Keratinocyte (primary cell): ENCODE data around the gene ADRM1. TPM values are rescaled to one million over a fixed set of nuclear protein-coding genes. Genes with fewer than 3 reads are reported as not detected.

Source experiments
- DNase-seq: peaks from one replicate; pipeline ENCODE4 v3.0.0-alpha.2; 2011; ENCODE audit warnings: low read depth, missing footprints, low spot score
- FAIRE-seq: peaks from 2 replicates; lab custom pipeline; 2011; peaks lifted over from hg19 to GRCh38; lab: Jason Lieb, UNC
- H2AFZ ChIP-seq: 2 replicates; pipeline ENCODE4 v1.6.0; 2012; ENCODE audit warnings: low read length, control low read depth, inconsistent platforms; ENCODE audit not compliant: control insufficient read depth
- H3K27ac ChIP-seq: 2 replicates; pipeline ENCODE4 v1.5.1; 2011; ENCODE audit warnings: low read length; ENCODE audit not compliant: control insufficient read depth, insufficient read depth
- H3K27me3 ChIP-seq: 3 replicates; pipeline ENCODE4 v1.6.0; 2011; ENCODE audit warnings: low read length; ENCODE audit not compliant: control insufficient read depth, insufficient read depth; ENCODE audit errors: extremely low read depth
- H3K36me3 ChIP-seq, 2 experiments: 2 replicates in 1 of 2; 3 replicates in 1 of 2; pipeline ENCODE4 v1.5.1; 2011; ENCODE audit warnings: low read length in 2 of 2, mild to moderate bottlenecking in 1 of 2; ENCODE audit not compliant: control insufficient read depth in 2 of 2, insufficient read depth in 2 of 2; ENCODE audit errors: extremely low read depth in 1 of 2
- H3K4me1 ChIP-seq: 3 replicates; pipeline ENCODE4 v1.5.1; 2011; ENCODE audit warnings: low read length; ENCODE audit not compliant: control insufficient read depth, insufficient read depth; ENCODE audit errors: extremely low read depth
- H3K4me2 ChIP-seq: 3 replicates; pipeline ENCODE4 v1.6.0; 2011; ENCODE audit warnings: low read depth, low read length; ENCODE audit not compliant: control insufficient read depth, insufficient read depth; ENCODE audit errors: extremely low read depth
- H3K4me3 ChIP-seq, 3 experiments: fragments of 200-600 bp in 1 of 3; sonication (generic) in 1 of 3; 2 replicates in 2 of 3; 3 replicates in 1 of 3; pipeline ENCODE4 v1.5.1; 2011 to 2016; ENCODE audit warnings: low read length in 3 of 3, mild to moderate bottlenecking in 3 of 3, control low read depth in 2 of 3, inconsistent platforms in 1 of 3, low read depth in 1 of 3, mixed read lengths in 1 of 3, mixed run types in 1 of 3, moderate library complexity in 1 of 3; ENCODE audit not compliant: control insufficient read depth in 2 of 3, insufficient read depth in 2 of 3; ENCODE audit errors: extremely low read depth in 1 of 3
- H3K79me2 ChIP-seq: 2 replicates; pipeline ENCODE4 v1.6.0; 2012; ENCODE audit warnings: low read length; ENCODE audit not compliant: control insufficient read depth, insufficient read depth
- H3K9ac ChIP-seq: 3 replicates; pipeline ENCODE4 v1.6.0; 2011; ENCODE audit warnings: low read length; ENCODE audit not compliant: control insufficient read depth, insufficient read depth; ENCODE audit errors: extremely low read depth
- H3K9me1 ChIP-seq: 3 replicates; pipeline ENCODE4 v1.6.0; 2011; ENCODE audit warnings: low read length; ENCODE audit not compliant: control insufficient read depth, insufficient read depth; ENCODE audit errors: extremely low read depth
- H3K9me3 ChIP-seq: 2 replicates; pipeline ENCODE4 v1.5.1; 2012; ENCODE audit warnings: low read depth, low read length; ENCODE audit not compliant: control insufficient read depth
- H4K20me1 ChIP-seq: 3 replicates; pipeline ENCODE4 v1.6.0; 2011; ENCODE audit warnings: low read length; ENCODE audit not compliant: control insufficient read depth, insufficient read depth; ENCODE audit errors: extremely low read depth
- CTCF ChIP-seq, 3 experiments: IDR thresholded peaks in 1 of 3; conservative IDR thresholded peaks in 1 of 3; optimal IDR thresholded peaks in 1 of 3; 2 replicates in 2 of 3; 3 replicates in 1 of 3; pipeline versions ENCODE3 to v1.5.1; 2011; ENCODE audit warnings: low read length in 3 of 3, mild to moderate bottlenecking in 3 of 3, moderate library complexity in 2 of 3, control low read depth in 1 of 3, inconsistent platforms in 1 of 3; ENCODE audit not compliant: insufficient read depth in 2 of 3; ENCODE audit errors: extremely low read depth in 1 of 3
- EZH2 ChIP-seq: IDR thresholded peaks from one replicate; pipeline ENCODE4 v1.6.1; 2012; ENCODE audit warnings: inconsistent platforms, mild to moderate bottlenecking, low read length, moderate library complexity
- dilution Hi-C: fragments of 300-500 bp; cut with MboI; formaldehyde crosslinking; loops from one replicate; pipeline ENCODE4 v1.7.0; 2020; ENCODE audit warnings: low sequenced_read_pairs; ENCODE audit not compliant: extremely low pct_ligation_motif_present
- polyA plus RNA-seq, 5 experiments: library from polyadenylated mRNA; depleted of rRNA in 3 of 5; stranded (reverse) in 3 of 5; stranded (forward) in 1 of 5; unstranded in 1 of 5; fragments of >200 nt; gene quantifications; 1 replicate in 1 of 5; 2 replicates in 3 of 5; 3 replicates in 1 of 5; pipeline versions ENCODE4 v1.2.1 to v1.2.3, GENCODE V29; 2011 to 2012; ENCODE audit warnings: missing spikeins in 2 of 5, low read depth in 1 of 5, low replicate concordance in 1 of 5

The ADRM1 gene
- polyA plus RNA-seq, 1 donor (not counting 4 experiments of a cell fraction or from before 2014, with no cell fraction given) = 91.4 TPM

- Histone ChIP-seq H3K9me3 (peaks cover 3% of the 10 kb centered on the region), H3K36me3 (peaks cover 33 to 47% of the 10 kb centered on the region in 2 experiments), H3K4me2 (no peak overlapping the region), H4K20me1 (no peaks in the 10 kb centered on the region), H3K9me1 (no peaks in the 10 kb centered on the region), H2AFZ (no peak overlapping the region), H3K27me3 (no peaks in the 10 kb centered on the region), H3K4me3 (no peak overlapping the region), H3K9ac (no peak overlapping the region), H3K27ac (no peak overlapping the region), H3K79me2 (peaks cover 6% of the 10 kb centered on the region), H3K4me1 (peaks cover 7% of the 10 kb centered on the region)
- TF ChIP-seq CTCF (optimal IDR thresholded peaks at IDR 0.05 in 1 of 3, IDR thresholded peaks at IDR 0.05 in 1 of 3, conservative IDR thresholded peaks at IDR 0.05 in 1 of 3; ENCODE audit: extremely low read depth in 1 of 3, insufficient read depth in 2 of 3, low read length in 3 of 3) (no peak), EZH2 (no peak)
- dilution Hi-C loops = no loop called here
- no peak for FAIRE-seq
- no peak for DNase-seq
These were observed 40.7 kb upstream of the ADRM1 start for GRCh38 chr20:62262064-62262463.

GRCh38 chr20:62263396-62263795, 39.4 kb upstream of the ADRM1 start:
- TF ChIP-seq CTCF (optimal IDR thresholded peaks at IDR 0.05 in 1 of 3, IDR thresholded peaks at IDR 0.05 in 1 of 3, conservative IDR thresholded peaks at IDR 0.05 in 1 of 3; ENCODE audit: extremely low read depth in 1 of 3, insufficient read depth in 2 of 3, low read length in 3 of 3) = no peak
- no peak for TF ChIP-seq EZH2
- dilution Hi-C loops = no loop called here
- Histone ChIP-seq H3K27ac (no peak overlapping the region), H3K4me2 (no peak overlapping the region), H3K36me3 (peaks cover 27 to 41% of the 10 kb centered on the region in 2 experiments), H3K9me3 (peaks cover 3% of the 10 kb centered on the region), H4K20me1 (no peaks in the 10 kb centered on the region), H3K4me3 (no peak overlapping the region), H3K9ac (no peak overlapping the region), H3K9me1 (no peaks in the 10 kb centered on the region), H3K27me3 (no peaks in the 10 kb centered on the region), H3K4me1 (peaks cover 13% of the 10 kb centered on the region), H3K79me2 (no peaks in the 10 kb centered on the region), H2AFZ (no peak overlapping the region)
- no peak for FAIRE-seq
- DNase-seq = no peak
